ENCODE data around the gene C10orf105.

Gene C10orf105

GRCh38 chr10:71708301-71708703, 11.3 kb downstream of the C10orf105 start:
- Histone ChIP-seq H3K36me3 (no peaks in the 10 kb centered on the region), H3K9ac (peak overlapping the region in 1 of 11 experiments; percentile 6; a peak in 2 of 22 replicates), H3K4me2 (peak overlapping the region; percentile 1 to 99 (median 91); a peak in 18 of 22 replicates), H3K4me1 (peaks cover 51 to 73% (median 58%) of the 10 kb centered on the region in 10 experiments), H3K27ac (0 out of 22 replicates have a peak overlapping the region, but pooled peaks of 1 of the 11 experiments have one; percentile 18), H3K9me3 (replicated peaks in 1 of 11) (no peaks in the 10 kb centered on the region), H3K27me3 (no peaks in the 10 kb centered on the region), H4K20me1 (no peaks in the 10 kb centered on the region), H3K4me3 (no peak overlapping the region)
- no peak for TF ChIP-seq Cebpa-rat (IDR thresholded peaks at IDR 0.05)

DNA sequence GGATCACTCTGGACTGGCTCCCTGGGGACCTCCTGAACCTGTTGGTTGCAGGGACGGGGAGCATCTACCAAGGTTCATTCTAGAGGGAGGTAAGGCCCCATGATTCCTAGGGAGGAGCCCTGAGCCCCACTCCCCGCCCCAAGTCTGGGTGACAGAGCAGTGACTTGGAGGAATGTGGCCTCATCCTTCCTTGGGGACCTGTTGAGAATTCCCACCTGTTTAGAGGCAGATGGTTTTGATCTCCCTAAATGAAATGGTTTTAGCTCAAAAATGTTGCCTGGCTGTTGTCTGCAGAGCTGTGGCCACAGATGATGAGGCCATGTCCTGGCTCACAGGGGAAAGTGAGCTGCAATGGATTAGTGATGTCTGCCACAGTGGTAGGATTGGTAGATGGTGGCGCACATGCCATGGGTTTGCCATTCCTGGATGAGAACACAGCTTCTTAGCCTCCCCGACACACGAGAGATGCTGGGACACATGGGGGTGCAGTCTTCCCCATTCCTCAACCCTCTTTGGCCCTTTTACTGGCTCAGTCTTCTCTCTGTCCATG, 12.3 kb downstream of the C10orf105 start:
- Histone ChIP-seq H3K27ac (0 out of 22 replicates have a peak overlapping the region, but pooled peaks of 1 of the 11 experiments have one; percentile 21), H3K4me1 (peaks cover 41 to 66% (median 48%) of the 10 kb centered on the region in 10 experiments), H3K4me3 (no peak overlapping the region), H3K9me3 (replicated peaks in 1 of 11) (no peaks in the 10 kb centered on the region), H3K27me3 (no peaks in the 10 kb centered on the region), H3K4me2 (peak overlapping the region in 10 of 11 experiments; percentile 1 to 99 (median 44); a peak in 12 of 22 replicates), H3K9ac (peak overlapping the region in 1 of 11 experiments; percentile 30; a peak in 1 of 22 replicates), H4K20me1 (no peaks in the 10 kb centered on the region), H3K36me3 (no peaks in the 10 kb centered on the region)
- no peak for TF ChIP-seq Cebpa-rat (IDR thresholded peaks at IDR 0.05)

DNA sequence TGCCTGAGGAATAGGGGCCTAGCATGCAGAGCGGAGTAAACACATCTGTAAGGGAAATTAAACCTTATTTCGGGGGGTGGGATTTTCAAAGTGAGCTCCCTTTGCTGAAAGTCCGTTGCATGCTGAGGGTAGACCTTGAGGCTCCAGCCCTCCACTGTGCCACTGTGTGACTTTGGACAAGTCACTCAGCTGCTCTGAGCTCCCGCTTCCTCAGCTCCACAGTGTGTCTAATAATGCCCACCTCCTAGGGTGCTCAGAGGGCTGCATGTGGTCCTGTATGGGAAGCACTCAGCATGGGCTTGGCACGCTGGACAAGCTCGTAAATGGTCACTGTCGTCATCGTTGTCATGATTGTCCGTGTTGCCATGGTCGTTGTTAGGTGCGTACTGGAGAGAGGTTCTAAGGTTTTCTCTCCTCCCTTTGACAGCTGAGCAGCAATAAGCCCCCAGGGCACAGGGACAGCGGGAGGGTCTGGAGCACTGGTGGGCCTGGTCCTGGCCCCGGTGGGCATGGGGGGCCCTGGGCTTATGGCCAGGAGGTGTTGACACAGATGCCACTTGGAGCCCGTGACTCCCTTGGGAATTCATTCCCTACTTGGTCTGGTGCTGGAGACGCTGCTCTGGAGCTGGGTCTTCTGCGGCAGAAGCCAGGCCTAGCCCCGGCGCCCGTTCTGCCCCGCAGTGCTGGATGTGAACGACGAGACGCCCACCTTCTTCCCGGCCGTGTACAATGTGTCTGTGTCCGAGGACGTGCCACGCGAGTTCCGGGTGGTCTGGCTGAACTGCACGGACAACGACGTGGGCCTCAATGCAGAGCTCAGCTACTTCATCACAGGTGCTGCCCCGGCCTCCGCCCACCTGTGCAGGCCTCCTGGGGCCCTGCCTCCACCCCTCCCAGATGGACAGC, 13.1 kb downstream of the C10orf105 start:
- Histone ChIP-seq H3K9me3 (replicated peaks in 1 of 11) (no peaks in the 10 kb centered on the region), H3K36me3 (no peaks in the 10 kb centered on the region), H3K4me3 (no peak overlapping the region), H4K20me1 (no peaks in the 10 kb centered on the region), H3K27me3 (no peaks in the 10 kb centered on the region), H3K27ac (no peak overlapping the region), H3K9ac (no peak overlapping the region), H3K4me2 (no peak overlapping the region), H3K4me1 (peaks cover 33 to 66% (median 45%) of the 10 kb centered on the region in 10 experiments)
- no peak for TF ChIP-seq Cebpa-rat (IDR thresholded peaks at IDR 0.05)

DNA sequence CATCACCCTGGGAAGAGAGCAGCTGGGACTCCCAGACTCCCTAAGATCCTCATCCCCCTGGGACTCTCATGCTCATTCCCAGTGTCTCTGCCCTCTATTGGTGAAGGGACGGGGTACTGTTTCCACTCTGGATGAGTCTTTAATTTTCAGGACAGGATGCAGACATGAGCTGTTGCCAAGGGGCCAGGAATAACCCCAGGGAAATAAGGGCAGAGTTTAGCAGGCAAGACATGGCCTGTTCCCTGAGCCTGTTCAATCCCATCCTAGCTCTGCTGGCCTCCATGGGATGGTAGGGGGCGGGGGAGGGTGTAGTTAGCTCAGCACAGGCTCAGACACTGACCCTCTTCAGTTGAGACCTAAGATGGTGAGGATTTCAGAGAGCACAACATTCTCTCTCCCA, 14.0 kb downstream of the C10orf105 start:
- Histone ChIP-seq H3K4me2 (no peak overlapping the region), H3K9me3 (replicated peaks in 1 of 11) (no peaks in the 10 kb centered on the region), H4K20me1 (no peaks in the 10 kb centered on the region), H3K4me3 (no peak overlapping the region), H3K27ac (no peak overlapping the region), H3K4me1 (peaks cover 26 to 66% (median 42%) of the 10 kb centered on the region in 10 experiments), H3K27me3 (no peaks in the 10 kb centered on the region), H3K36me3 (no peaks in the 10 kb centered on the region), H3K9ac (no peak overlapping the region; a peak in 1 of 22 replicates)
- TF ChIP-seq Cebpa-rat (IDR thresholded peaks at IDR 0.05): no peak

GRCh38 chr10:71704816-71705215, 14.8 kb downstream of the C10orf105 start:
- no peak for TF ChIP-seq Cebpa-rat (IDR thresholded peaks at IDR 0.05)
- Histone ChIP-seq H3K9me3 (replicated peaks in 1 of 11) (no peaks in the 10 kb centered on the region), H4K20me1 (no peaks in the 10 kb centered on the region), H3K36me3 (no peaks in the 10 kb centered on the region), H3K4me1 (peaks cover 18 to 62% (median 35%) of the 10 kb centered on the region in 10 experiments), H3K27me3 (no peaks in the 10 kb centered on the region), H3K9ac (no peak overlapping the region), H3K4me2 (no peak overlapping the region), H3K27ac (no peak overlapping the region; a peak in 1 of 22 replicates), H3K4me3 (no peak overlapping the region)

DNA sequence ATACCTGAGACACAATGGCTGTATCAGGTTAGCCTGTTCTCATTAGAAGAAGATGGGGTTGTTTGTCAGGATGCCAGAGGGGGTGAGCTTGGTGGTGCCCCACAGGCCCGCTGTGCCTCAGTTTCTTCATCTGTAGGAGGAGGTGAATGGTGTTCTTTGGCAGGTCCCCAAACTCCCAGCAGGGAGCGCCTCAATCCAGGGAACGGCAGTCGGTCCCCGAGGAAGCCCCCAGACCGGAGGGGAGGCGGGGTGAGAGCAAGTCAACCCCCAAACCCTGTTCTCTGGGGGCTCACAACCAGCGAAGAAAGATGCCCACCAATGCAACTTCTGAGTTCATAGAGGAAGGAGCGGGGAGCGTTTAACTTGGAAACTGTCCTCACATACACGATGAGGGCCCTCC, 16.0 kb downstream of the C10orf105 start:
- Histone ChIP-seq H3K4me1 (peaks cover 11 to 49% (median 22%) of the 10 kb centered on the region in 10 experiments), H3K4me3 (no peak overlapping the region), H3K27me3 (no peaks in the 10 kb centered on the region), H3K4me2 (no peak overlapping the region), H3K9me3 (replicated peaks in 1 of 11) (no peaks in the 10 kb centered on the region), H3K36me3 (no peaks in the 10 kb centered on the region), H4K20me1 (no peaks in the 10 kb centered on the region), H3K9ac (no peak overlapping the region), H3K27ac (no peak overlapping the region)
- TF ChIP-seq Cebpa-rat (IDR thresholded peaks at IDR 0.05): no peak

DNA sequence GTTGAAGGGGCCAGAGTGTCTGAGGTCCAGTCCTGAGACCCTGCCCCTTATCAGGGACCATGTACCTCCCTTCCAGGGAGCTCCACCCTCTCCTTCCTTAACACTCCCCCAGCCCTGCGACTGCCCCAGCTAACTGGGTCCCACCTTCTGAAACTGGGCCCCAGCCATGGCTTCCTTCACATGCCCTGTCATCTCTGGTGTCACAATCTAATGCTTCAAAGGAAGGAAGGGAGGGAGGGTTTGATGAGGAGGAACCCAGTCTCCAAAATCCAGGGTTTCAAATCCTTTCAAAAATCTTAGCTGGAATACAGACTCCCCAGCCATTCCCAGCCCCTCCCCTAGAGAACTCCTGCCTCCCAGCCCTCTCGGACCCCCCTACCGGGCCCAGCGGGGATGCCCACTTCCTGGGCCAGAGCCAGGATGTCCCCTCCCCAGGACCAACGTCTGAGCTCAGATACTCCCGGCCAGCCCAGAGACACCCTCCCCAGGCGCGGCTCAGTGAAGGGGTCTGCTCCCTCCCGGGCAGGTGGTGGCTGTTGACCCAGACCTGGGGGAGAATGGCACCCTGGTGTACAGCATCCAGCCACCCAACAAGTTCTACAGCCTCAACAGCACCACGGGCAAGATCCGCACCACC, 18.0 kb downstream of the C10orf105 start:
- H3K27me3 ChIP-seq: no peaks in the 10 kb centered on the region
- H3K4me1 ChIP-seq: peaks cover 12 to 47% (median 27%) of the 10 kb centered on the region in 10 experiments
- peak overlapping the region in 8 of 11 experiments; percentile 1 to 67 (median 48); a peak in 12 of 22 replicates for H3K4me2 ChIP-seq
- no peak overlapping the region for H3K4me3 ChIP-seq
- H3K27ac ChIP-seq: peak overlapping the region in 5 of 11 experiments; percentile 28 to 51 (median 40); a peak in 10 of 22 replicates
- TF ChIP-seq Cebpa-rat (IDR thresholded peaks at IDR 0.05): no peak
- H3K9me3 ChIP-seq (replicated peaks in 1 of 11): no peaks in the 10 kb centered on the region
- H3K36me3 ChIP-seq: no peaks in the 10 kb centered on the region
- H3K9ac ChIP-seq: peak overlapping the region in 6 of 11 experiments; percentile 15 to 49 (median 28); a peak in 7 of 22 replicates
- no peaks in the 10 kb centered on the region for H4K20me1 ChIP-seq

DNA sequence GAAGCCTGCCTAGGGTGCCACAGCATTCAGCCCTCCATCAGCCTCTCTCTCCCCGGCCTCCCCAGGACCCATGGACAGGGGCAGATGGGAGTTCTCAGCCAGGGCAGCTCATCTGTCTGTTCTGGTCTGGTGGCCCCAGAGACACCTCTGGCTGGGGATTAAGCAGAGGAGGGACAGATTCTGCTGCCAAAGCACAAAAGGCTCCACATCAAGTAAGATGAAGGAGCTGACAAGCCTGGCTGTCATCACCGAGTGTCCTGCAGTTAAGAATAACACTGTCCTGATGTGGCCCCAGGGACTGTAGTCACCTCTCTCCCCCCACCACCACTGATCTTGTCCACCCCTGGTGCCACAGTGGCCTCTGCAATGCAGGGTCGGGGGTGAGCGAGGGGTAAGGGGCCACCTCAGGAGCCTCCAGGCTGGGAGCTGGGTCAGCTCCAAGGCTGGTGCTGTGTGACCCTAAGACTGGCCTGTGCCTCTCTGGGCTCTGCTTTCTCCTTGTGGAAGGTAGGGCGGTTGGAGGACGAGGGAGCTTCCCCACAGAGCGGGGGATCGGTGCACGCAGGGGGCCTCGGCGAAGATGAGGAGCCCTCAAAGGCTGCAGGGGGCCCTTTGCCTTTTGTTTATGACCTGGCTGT, 18.7 kb downstream of the C10orf105 start:
- H3K27ac ChIP-seq: peak overlapping the region in 5 of 11 experiments; percentile 17 to 51 (median 40); a peak in 9 of 22 replicates
- peaks cover 19 to 55% (median 35%) of the 10 kb centered on the region in 10 experiments for H3K4me1 ChIP-seq
- H3K4me3 ChIP-seq: no peak overlapping the region
- no peaks in the 10 kb centered on the region for H3K9me3 ChIP-seq (replicated peaks in 1 of 11)
- peak overlapping the region in 7 of 11 experiments; percentile 11 to 67 (median 49); a peak in 10 of 22 replicates for H3K4me2 ChIP-seq
- H4K20me1 ChIP-seq: no peaks in the 10 kb centered on the region
- H3K9ac ChIP-seq: peak overlapping the region in 7 of 11 experiments; percentile 11 to 49 (median 37); a peak in 10 of 22 replicates
- no peaks in the 10 kb centered on the region for H3K36me3 ChIP-seq
- H3K27me3 ChIP-seq: no peaks in the 10 kb centered on the region
- TF ChIP-seq Cebpa-rat (IDR thresholded peaks at IDR 0.05): no peak
